CD4-positive, alpha-beta T cell treated with Interleukin-15 for 1 hour (primary cell): Measurements from ENCODE around the gene SPATA6.

Source experiments
- DNase-seq: peaks from one replicate; pipeline ENCODE4 v3.0.0-alpha.2; 2020

SPATA6 gene

DNA sequence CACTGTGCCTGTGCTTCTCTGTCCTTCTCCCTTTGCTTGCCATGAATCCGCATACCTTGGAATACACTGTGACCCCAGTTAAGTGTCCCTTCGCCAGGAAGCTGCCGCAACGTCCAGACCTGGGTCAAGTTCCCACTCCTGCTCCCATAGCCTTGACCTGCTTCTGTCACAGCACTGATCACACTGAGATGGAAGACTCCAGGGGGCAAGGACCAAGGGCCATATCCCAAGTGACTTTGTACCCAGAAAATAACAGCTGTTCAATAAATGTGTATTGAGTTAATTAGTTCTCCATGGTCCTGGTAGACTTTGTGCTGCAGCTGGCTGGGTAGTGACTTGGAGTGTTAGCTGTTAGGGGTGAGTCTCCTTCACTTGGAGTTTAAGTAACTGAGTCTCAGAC is 223.6 kb downstream of the SPATA6 start:
- DNase-seq: no peak

DNA sequence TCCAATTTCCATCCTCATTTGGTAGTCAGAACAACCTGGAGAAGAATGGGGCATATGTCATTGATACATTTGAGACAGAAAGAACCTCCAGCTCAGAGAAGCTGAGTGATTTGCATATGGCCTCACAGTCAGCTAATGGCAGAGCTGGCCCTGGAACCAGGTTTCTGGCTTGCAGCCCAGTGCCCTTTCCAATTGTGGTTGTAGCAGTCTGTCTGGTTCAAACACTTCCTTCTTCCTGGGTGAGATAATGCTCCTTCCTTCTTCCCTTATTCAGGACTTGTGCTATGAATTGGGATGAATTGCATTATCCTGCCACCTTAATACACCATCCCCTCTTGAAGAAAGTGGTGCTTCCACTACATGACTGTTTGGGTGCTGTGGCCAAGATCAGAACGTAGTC is 225.3 kb downstream of the SPATA6 start:
- no peak for DNase-seq
